Measurements from ENCODE around the gene FAM222A. TPM values are rescaled to one million over a fixed set of nuclear protein-coding genes. Genes with fewer than 3 reads are reported as not detected.

FAM222A gene
- total and polyA plus RNA-seq, 5 experiments from 2014 or later = 0.16 to 1.6 (median 0.28) TPM

DNA sequence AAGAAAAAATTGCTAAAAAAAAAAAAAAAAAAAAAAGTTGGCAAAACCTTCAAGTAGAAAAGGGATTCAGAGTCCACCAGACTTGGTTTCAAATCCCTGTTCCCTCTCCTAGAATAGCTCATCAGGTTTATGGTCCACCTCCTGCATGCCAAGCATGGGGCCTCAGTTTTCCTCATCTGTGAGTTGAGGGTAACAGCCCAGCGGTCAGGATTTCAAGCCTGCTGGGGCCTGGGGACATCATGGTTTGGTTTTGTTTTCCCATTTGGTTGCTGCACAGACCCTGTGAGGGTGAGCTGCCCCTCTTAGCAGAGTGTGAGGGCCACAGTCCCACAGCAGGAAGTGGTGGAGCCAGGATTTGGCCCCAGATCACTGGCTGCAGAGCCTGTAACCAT lies 12.5 kb downstream of the FAM222A start:
- no peak overlapping the region for H3K27ac Mint-ChIP-seq
- no peak overlapping the region for H3K4me3 Mint-ChIP-seq
- no peaks in the 10 kb centered on the region for H3K9me3 Mint-ChIP-seq
- peaks cover 0 to 4% (median 0%) of the 10 kb centered on the region in 4 donors for H3K4me1 Mint-ChIP-seq
- POLR2A ChIA-PET = no interaction called here
- no peaks in the 10 kb centered on the region for H3K27me3 Mint-ChIP-seq
- DNase-seq = no peak
- no peak for ATAC-seq
- H3K36me3 Mint-ChIP-seq = no peaks in the 10 kb centered on the region

GRCh38 chr12:109726511-109727038 lies 12.9 kb downstream of the FAM222A start:
- H3K9me3 Mint-ChIP-seq = no peaks in the 10 kb centered on the region
- ATAC-seq = no peak
- no peak overlapping the region for H3K4me3 Mint-ChIP-seq
- DNase-seq = peak in 1 of 10 donors; percentile 56
- no peaks in the 10 kb centered on the region for H3K27me3 Mint-ChIP-seq
- peaks cover 0 to 4% (median 0%) of the 10 kb centered on the region in 4 donors for H3K4me1 Mint-ChIP-seq
- H3K27ac Mint-ChIP-seq = no peak overlapping the region
- POLR2A ChIA-PET = no interaction called here
- no peaks in the 10 kb centered on the region for H3K36me3 Mint-ChIP-seq

DNA sequence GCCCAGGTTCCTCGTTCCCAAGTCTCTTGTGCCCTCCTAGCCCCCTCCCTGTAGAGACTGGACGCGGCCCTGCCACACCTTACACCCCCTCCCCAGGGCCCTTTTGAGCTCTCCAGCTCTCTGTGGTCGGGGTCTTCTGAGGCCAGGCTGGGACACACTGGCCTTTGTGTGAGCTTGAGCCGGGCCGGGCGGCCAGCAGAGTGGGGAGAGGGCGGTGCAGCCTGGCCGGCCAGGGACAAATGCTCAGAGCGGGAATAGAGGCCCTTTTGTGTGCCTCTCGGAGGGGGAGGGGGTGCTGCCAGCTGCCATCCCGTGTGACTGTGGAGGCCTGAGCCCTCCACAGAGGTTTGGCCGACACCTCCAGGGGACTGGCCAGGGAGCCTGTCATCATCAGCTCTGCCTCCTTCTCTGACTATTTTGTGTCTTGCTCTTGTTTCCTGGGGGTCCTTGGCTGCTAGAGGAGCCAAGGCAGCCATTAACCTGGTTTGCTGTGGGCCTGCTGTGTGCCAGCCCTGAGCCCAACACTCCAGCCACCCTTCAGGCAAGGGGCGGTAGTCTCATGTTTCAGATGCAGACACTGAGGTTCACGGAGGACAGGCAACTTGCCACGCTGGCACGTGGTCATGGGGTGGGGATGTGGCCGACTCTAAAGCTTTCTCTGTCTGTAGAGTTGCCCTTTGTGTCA lies 13.6 kb downstream of the FAM222A start:
- Mint-ChIP-seq H3K4me3 (no peak overlapping the region), H3K9me3 (no peaks in the 10 kb centered on the region), H3K27me3 (no peaks in the 10 kb centered on the region), H3K27ac (peak overlapping the region in 1 of 10 donors; percentile 46), H3K36me3 (no peaks in the 10 kb centered on the region), H3K4me1 (peaks cover 0 to 4% (median 0%) of the 10 kb centered on the region in 4 donors)
- DNase-seq (no peak), ATAC-seq (no peak)
- POLR2A ChIA-PET = no interaction called here

DNA sequence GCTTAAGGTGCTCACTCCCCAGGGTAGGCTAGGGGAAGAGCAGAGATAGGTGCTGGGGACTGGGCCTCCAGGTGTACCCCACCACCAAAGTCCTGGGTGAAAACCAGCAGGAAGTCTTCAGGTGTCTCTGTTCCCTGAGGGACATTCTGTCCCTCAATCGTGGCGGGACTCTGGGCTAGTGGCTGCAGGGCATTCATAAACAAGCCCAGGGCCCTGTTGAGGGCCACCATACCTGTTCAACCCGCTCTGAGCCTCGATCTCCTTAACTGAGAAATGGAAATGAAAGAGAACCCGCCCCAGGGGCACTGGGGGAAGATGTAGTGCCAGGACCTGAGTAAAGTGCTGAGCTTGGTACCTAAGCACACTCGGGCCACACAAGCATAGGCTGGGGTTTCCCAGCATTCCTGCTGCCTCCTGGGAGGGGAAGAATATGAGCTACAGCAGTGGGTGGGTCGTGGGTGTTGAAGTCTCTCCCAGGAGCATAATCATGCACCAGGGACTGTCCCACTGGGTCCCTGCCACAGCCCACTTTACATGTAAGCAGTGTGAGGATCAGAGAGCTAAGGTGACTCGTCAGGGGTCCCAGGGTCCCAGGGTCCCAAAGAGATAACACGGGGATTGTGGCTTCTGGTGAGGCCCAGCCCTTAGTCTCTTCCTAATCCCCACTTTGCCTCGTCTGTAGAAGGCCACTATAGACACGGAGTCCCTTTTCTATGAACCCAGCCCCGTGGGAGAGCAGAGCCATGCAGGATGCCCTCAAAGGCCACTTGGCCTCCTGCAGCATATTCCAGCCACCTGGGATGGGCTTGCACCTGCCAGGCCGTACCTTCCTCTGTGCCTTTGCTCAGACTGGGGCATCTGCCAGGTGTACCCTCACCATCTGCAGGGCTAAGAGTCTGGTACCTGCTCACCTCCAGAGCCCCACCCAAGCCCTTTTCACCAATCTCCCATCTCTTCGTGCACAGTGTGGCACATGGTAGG lies 14.4 kb downstream of the FAM222A start:
- Mint-ChIP-seq H3K36me3 (no peaks in the 10 kb centered on the region), H3K4me1 (peaks cover 0 to 4% (median 0%) of the 10 kb centered on the region in 4 donors), H3K4me3 (no peak overlapping the region), H3K27ac (no peak overlapping the region), H3K9me3 (no peaks in the 10 kb centered on the region), H3K27me3 (peaks cover 1 to 7% (median 5%) of the 10 kb centered on the region in 5 donors)
- DNase-seq = peak in 1 of 10 donors; percentile 48
- POLR2A ChIA-PET = no interaction called here
- no peak for ATAC-seq

DNA sequence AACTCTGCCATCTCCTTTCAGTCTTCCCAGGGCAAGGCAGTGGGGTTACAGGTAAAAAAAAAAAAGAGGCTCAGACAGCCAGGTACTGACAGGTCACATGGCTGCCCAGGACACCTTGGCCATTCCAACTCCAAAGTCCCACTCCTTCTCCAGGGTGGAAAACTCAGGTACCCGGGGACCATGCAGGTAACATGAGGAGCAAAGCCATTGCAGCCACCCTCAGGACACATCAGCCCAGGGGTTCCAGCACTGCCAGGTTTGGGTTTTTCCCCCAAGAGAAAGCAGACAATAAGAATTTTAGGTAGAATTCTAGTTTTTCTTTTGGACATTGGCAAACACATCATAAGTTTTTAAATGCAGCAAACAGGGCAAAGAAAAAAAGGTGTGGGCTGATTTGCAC lies 15.3 kb downstream of the FAM222A start:
- H3K27ac Mint-ChIP-seq = no peak overlapping the region
- H3K27me3 Mint-ChIP-seq = peaks cover 5 to 16% (median 10%) of the 10 kb centered on the region in 5 donors
- DNase-seq = no peak
- no peak for ATAC-seq
- H3K36me3 Mint-ChIP-seq = no peaks in the 10 kb centered on the region
- POLR2A ChIA-PET = no interaction called here
- H3K9me3 Mint-ChIP-seq = no peaks in the 10 kb centered on the region
- H3K4me3 Mint-ChIP-seq = no peak overlapping the region
- H3K4me1 Mint-ChIP-seq = peaks cover 0 to 4% (median 0%) of the 10 kb centered on the region in 4 donors

DNA sequence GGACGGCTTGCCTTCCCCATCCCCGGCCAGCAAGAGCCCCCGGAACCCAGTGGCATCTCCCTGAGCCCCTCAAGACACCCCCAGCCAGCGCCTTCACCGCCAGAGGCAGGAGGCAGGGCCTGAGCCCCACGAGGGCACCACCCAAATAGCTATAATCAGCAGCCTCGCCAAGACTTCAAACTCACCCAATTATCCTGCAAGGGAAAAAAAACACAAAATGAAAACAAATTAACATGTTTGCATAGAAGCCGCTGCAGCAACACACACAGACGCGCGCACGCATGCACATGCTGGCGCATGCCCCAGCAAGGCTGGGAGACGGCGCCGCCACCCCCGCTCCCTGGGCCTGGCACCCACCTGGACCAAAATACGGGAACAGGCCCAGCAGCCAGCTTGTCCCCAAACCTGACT lies 15.8 kb downstream of the FAM222A start:
- Mint-ChIP-seq H3K27ac (no peak overlapping the region), H3K36me3 (no peaks in the 10 kb centered on the region), H3K9me3 (no peaks in the 10 kb centered on the region), H3K27me3 (peaks cover 5 to 20% (median 10%) of the 10 kb centered on the region in 5 donors), H3K4me3 (no peak overlapping the region), H3K4me1 (peaks cover 0 to 4% (median 0%) of the 10 kb centered on the region in 4 donors)
- POLR2A ChIA-PET = no interaction called here
- DNase-seq = no peak
- no peak for ATAC-seq

GRCh38 chr12:109729801-109730200 lies 16.2 kb downstream of the FAM222A start:
- Mint-ChIP-seq H3K4me3 (no peak overlapping the region), H3K9me3 (no peaks in the 10 kb centered on the region), H3K4me1 (peaks cover 0 to 3% (median 0%) of the 10 kb centered on the region in 4 donors), H3K36me3 (no peaks in the 10 kb centered on the region), H3K27me3 (peaks cover 7 to 24% (median 12%) of the 10 kb centered on the region in 5 donors), H3K27ac (peak overlapping the region in 1 of 10 donors; percentile 49)
- DNase-seq (peak in 1 of 10 donors; percentile 37), ATAC-seq (no peak)
- POLR2A ChIA-PET = no interaction called here

GRCh38 chr12:109730306-109731145 lies 16.9 kb downstream of the FAM222A start:
- no peak for ATAC-seq
- POLR2A ChIA-PET = no interaction called here
- peaks cover 0 to 5% (median 0%) of the 10 kb centered on the region in 4 donors for H3K4me1 Mint-ChIP-seq
- no peak overlapping the region for H3K4me3 Mint-ChIP-seq
- H3K9me3 Mint-ChIP-seq = no peaks in the 10 kb centered on the region
- no peak overlapping the region for H3K27ac Mint-ChIP-seq
- H3K27me3 Mint-ChIP-seq = peaks cover 11 to 32% (median 19%) of the 10 kb centered on the region in 5 donors
- no peaks in the 10 kb centered on the region for H3K36me3 Mint-ChIP-seq
- no peak for DNase-seq

- Mint-ChIP-seq H3K36me3 (no peaks in the 10 kb centered on the region), H3K27me3 (peaks cover 11 to 39% (median 26%) of the 10 kb centered on the region in 5 donors), H3K27ac (no peak overlapping the region), H3K4me3 (no peak overlapping the region), H3K4me1 (peaks cover 0 to 5% (median 0%) of the 10 kb centered on the region in 4 donors), H3K9me3 (no peaks in the 10 kb centered on the region)
- DNase-seq = peak in 1 of 10 donors; percentile 58
- ATAC-seq = no peak
- POLR2A ChIA-PET = interaction anchor here (0.6 kb wide), 1 partner anchor 11 kb away, joined by 6 read pairs; no protein-coding TSS in a partner anchor
These were observed 17.7 kb downstream of the FAM222A start for GRCh38 chr12:109731231-109731731.

DNA sequence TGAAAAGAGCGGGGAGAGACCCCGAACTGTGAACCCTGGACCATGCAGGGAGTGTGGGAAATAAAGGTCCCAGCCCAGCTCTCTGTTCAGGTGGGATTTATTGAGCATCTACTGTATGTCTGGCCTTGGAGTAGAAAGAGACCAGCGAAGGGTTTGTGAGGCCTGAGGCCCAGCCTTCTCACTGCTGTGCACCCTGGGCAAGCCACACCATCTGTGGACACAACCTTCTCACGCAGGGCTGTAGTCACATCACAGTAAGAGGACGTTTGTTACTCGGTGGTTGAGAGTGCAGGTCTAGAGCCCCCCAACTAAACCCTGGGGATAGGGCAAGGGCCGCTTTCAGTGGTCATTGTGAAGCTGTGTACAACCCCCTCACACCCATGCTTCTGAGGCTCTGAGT lies 18.2 kb downstream of the FAM222A start:
- POLR2A ChIA-PET = interaction anchor here (0.6 kb wide), 1 partner anchor 11 kb away, joined by 6 read pairs; no protein-coding TSS in a partner anchor
- no peak overlapping the region for H3K27ac Mint-ChIP-seq
- ATAC-seq (no peak), DNase-seq (no peak)
- peaks cover 11 to 44% (median 30%) of the 10 kb centered on the region in 5 donors for H3K27me3 Mint-ChIP-seq
- H3K36me3 Mint-ChIP-seq = no peaks in the 10 kb centered on the region
- no peaks in the 10 kb centered on the region for H3K9me3 Mint-ChIP-seq
- H3K4me3 Mint-ChIP-seq = no peak overlapping the region
- peaks cover 0 to 5% (median 0%) of the 10 kb centered on the region in 4 donors for H3K4me1 Mint-ChIP-seq

GRCh38 chr12:109732321-109733305 lies 19.0 kb downstream of the FAM222A start:
- Mint-ChIP-seq H3K4me3 (no peak overlapping the region), H3K4me1 (peaks cover 0 to 5% (median 0%) of the 10 kb centered on the region in 4 donors), H3K27ac (no peak overlapping the region), H3K9me3 (no peaks in the 10 kb centered on the region), H3K36me3 (no peaks in the 10 kb centered on the region), H3K27me3 (peaks cover 11 to 45% (median 30%) of the 10 kb centered on the region in 5 donors)
- ATAC-seq = no peak
- DNase-seq = peak in 1 of 10 donors; percentile 43
- POLR2A ChIA-PET = no interaction called here

Data from naive thymus-derived CD8-positive, alpha-beta T cell (primary cell).